ENCODE data around the gene RBM19.

RBM19 gene

DNA sequence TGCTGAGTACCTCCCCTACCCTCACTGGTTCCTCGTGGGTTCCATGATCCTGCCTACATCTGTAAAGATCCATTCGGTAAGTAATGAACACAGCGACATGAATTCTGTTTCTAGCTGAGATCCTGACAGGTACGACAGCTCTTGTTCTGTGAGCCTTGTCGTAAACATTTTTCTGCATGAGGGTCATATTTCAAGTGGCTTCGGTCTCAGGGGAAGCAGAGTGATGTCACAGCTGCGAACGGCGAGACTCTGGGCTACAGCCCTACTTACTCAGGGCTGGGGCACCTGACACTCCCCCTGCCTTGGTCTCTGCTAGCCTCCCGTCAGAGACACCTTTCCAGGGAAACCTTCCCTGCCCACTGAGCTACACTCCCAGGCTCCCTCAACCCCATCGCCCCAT lies 85.8 kb downstream of the RBM19 start:
- Histone ChIP-seq H3K36me3 (ENCODE audit: control insufficient read depth in 2 of 2, insufficient read depth in 2 of 2, low read length in 2 of 2) (peaks cover 0 to 11% of the 10 kb centered on the region in 2 donors), H3K9me3 (ENCODE audit: control insufficient read depth in 2 of 2, low read length in 2 of 2) (no peaks in the 10 kb centered on the region), H3K4me1 (ENCODE audit: control insufficient read depth, insufficient read depth, low read length) (no peaks in the 10 kb centered on the region), H3K27me3 (ENCODE audit: control insufficient read depth in 1 of 2, insufficient read depth in 2 of 2, low read length in 2 of 2) (no peaks in the 10 kb centered on the region), H3K27ac (ENCODE audit: low read length) (no peak overlapping the region), H3K4me3 (ENCODE audit: low read length in 2 of 2) (no peak overlapping the region), H3K9ac (ENCODE audit: low read length in 2 of 2) (no peak overlapping the region)

- H3K27ac ChIP-seq (ENCODE audit: low read length) = no peak overlapping the region
- peaks cover 0 to 11% of the 10 kb centered on the region in 2 donors for H3K36me3 ChIP-seq (ENCODE audit: control insufficient read depth in 2 of 2, insufficient read depth in 2 of 2, low read length in 2 of 2)
- H3K4me1 ChIP-seq (ENCODE audit: control insufficient read depth, insufficient read depth, low read length) = no peaks in the 10 kb centered on the region
- H3K9ac ChIP-seq (ENCODE audit: low read length in 2 of 2) = no peak overlapping the region
- H3K9me3 ChIP-seq (ENCODE audit: control insufficient read depth in 2 of 2, low read length in 2 of 2) = no peaks in the 10 kb centered on the region
- no peaks in the 10 kb centered on the region for H3K27me3 ChIP-seq (ENCODE audit: control insufficient read depth in 1 of 2, insufficient read depth in 2 of 2, low read length in 2 of 2)
- H3K4me3 ChIP-seq (ENCODE audit: low read length in 2 of 2) = no peak overlapping the region
Observed at GRCh38 chr12:113879658-113880057, 86.5 kb downstream of the RBM19 start.

- Histone ChIP-seq H3K27me3 (ENCODE audit: control insufficient read depth in 1 of 2, insufficient read depth in 2 of 2, low read length in 2 of 2) (no peaks in the 10 kb centered on the region), H3K36me3 (ENCODE audit: control insufficient read depth in 2 of 2, insufficient read depth in 2 of 2, low read length in 2 of 2) (peaks cover 3 to 8% of the 10 kb centered on the region in 2 donors), H3K27ac (ENCODE audit: low read length) (no peak overlapping the region), H3K4me1 (ENCODE audit: control insufficient read depth, insufficient read depth, low read length) (no peaks in the 10 kb centered on the region), H3K9ac (ENCODE audit: low read length in 2 of 2) (no peak overlapping the region), H3K4me3 (ENCODE audit: low read length in 2 of 2) (no peak overlapping the region), H3K9me3 (ENCODE audit: control insufficient read depth in 2 of 2, low read length in 2 of 2) (no peaks in the 10 kb centered on the region)
Observed at GRCh38 chr12:113877607-113878006, 88.5 kb downstream of the RBM19 start.

GRCh38 chr12:113876160-113876559 lies 90.0 kb downstream of the RBM19 start:
- Histone ChIP-seq H3K4me3 (ENCODE audit: low read length in 2 of 2) (no peak overlapping the region), H3K4me1 (ENCODE audit: control insufficient read depth, insufficient read depth, low read length) (no peaks in the 10 kb centered on the region), H3K27ac (ENCODE audit: low read length) (no peak overlapping the region), H3K36me3 (ENCODE audit: control insufficient read depth in 2 of 2, insufficient read depth in 2 of 2, low read length in 2 of 2) (peaks cover 3 to 8% of the 10 kb centered on the region in 2 donors), H3K9me3 (ENCODE audit: control insufficient read depth in 2 of 2, low read length in 2 of 2) (no peaks in the 10 kb centered on the region), H3K9ac (ENCODE audit: low read length in 2 of 2) (no peak overlapping the region), H3K27me3 (ENCODE audit: control insufficient read depth in 1 of 2, insufficient read depth in 2 of 2, low read length in 2 of 2) (no peaks in the 10 kb centered on the region)

DNA sequence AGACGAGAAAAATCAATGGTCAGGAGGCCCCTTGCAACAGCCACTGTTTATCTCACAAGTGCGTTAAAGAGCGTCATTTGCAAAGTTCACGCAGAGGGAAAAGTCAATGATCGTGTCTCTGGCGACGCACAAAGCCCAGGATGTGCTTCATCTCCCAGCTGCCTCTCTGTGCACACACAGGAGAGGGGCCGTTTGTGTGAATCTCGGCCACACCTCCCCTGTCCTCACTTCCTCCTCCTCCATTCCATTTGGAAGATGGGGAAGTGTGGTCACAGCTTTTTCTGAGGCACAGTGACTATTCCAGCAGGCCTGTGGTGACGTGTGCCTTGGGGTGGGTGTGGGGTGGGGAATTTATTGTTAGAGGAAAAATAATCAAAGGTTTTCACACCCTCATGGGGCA lies 90.4 kb downstream of the RBM19 start:
- Histone ChIP-seq H3K36me3 (ENCODE audit: control insufficient read depth in 2 of 2, insufficient read depth in 2 of 2, low read length in 2 of 2) (peaks cover 3 to 6% of the 10 kb centered on the region in 2 donors), H3K4me3 (ENCODE audit: low read length in 2 of 2) (no peak overlapping the region), H3K9ac (ENCODE audit: low read length in 2 of 2) (no peak overlapping the region), H3K9me3 (ENCODE audit: control insufficient read depth in 2 of 2, low read length in 2 of 2) (no peaks in the 10 kb centered on the region), H3K4me1 (ENCODE audit: control insufficient read depth, insufficient read depth, low read length) (no peaks in the 10 kb centered on the region), H3K27me3 (ENCODE audit: control insufficient read depth in 1 of 2, insufficient read depth in 2 of 2, low read length in 2 of 2) (no peaks in the 10 kb centered on the region), H3K27ac (ENCODE audit: low read length) (no peak overlapping the region)

- Histone ChIP-seq H3K36me3 (ENCODE audit: control insufficient read depth in 2 of 2, insufficient read depth in 2 of 2, low read length in 2 of 2) (peaks cover 3 to 6% of the 10 kb centered on the region in 2 donors), H3K4me1 (ENCODE audit: control insufficient read depth, insufficient read depth, low read length) (no peaks in the 10 kb centered on the region), H3K27me3 (ENCODE audit: control insufficient read depth in 1 of 2, insufficient read depth in 2 of 2, low read length in 2 of 2) (no peaks in the 10 kb centered on the region), H3K9ac (ENCODE audit: low read length in 2 of 2) (no peak overlapping the region), H3K27ac (ENCODE audit: low read length) (no peak overlapping the region), H3K9me3 (ENCODE audit: control insufficient read depth in 2 of 2, low read length in 2 of 2) (no peaks in the 10 kb centered on the region), H3K4me3 (ENCODE audit: low read length in 2 of 2) (no peak overlapping the region)
Observed at GRCh38 chr12:113874999-113875561, 91.0 kb downstream of the RBM19 start.

DNA sequence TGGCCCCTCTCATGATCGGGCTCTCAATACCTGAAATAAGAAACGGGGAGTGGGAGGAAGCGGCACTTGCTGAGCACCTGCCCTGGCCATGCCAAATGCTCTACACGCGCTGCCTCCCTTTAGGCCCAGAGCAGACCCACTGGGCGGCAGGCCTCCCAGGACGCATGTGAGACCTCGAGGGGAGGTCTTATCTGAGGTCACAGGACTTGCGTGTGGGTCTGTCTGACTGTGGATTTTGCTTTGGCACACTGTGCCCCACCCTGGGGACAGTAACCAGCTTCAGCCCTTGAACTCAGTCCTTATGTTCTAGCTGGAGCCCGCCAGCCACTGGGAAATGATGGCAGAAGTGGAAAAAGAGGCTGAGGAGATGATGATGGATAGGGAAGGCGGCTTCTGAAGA lies 91.8 kb downstream of the RBM19 start:
- H3K9me3 ChIP-seq (ENCODE audit: control insufficient read depth in 2 of 2, low read length in 2 of 2) = no peaks in the 10 kb centered on the region
- H3K9ac ChIP-seq (ENCODE audit: low read length in 2 of 2) = no peak overlapping the region
- H3K4me1 ChIP-seq (ENCODE audit: control insufficient read depth, insufficient read depth, low read length) = no peaks in the 10 kb centered on the region
- H3K27ac ChIP-seq (ENCODE audit: low read length) = no peak overlapping the region
- H3K27me3 ChIP-seq (ENCODE audit: control insufficient read depth in 1 of 2, insufficient read depth in 2 of 2, low read length in 2 of 2) = no peaks in the 10 kb centered on the region
- H3K4me3 ChIP-seq (ENCODE audit: low read length in 2 of 2) = no peak overlapping the region
- peaks cover 3 to 9% of the 10 kb centered on the region in 2 donors for H3K36me3 ChIP-seq (ENCODE audit: control insufficient read depth in 2 of 2, insufficient read depth in 2 of 2, low read length in 2 of 2)

- Histone ChIP-seq H3K4me1 (ENCODE audit: control insufficient read depth, insufficient read depth, low read length) (no peaks in the 10 kb centered on the region), H3K27me3 (ENCODE audit: control insufficient read depth in 1 of 2, insufficient read depth in 2 of 2, low read length in 2 of 2) (no peaks in the 10 kb centered on the region), H3K36me3 (ENCODE audit: control insufficient read depth in 2 of 2, insufficient read depth in 2 of 2, low read length in 2 of 2) (peaks cover 3 to 9% of the 10 kb centered on the region in 2 donors), H3K27ac (ENCODE audit: low read length) (no peak overlapping the region), H3K4me3 (ENCODE audit: low read length in 2 of 2) (no peak overlapping the region), H3K9me3 (ENCODE audit: control insufficient read depth in 2 of 2, low read length in 2 of 2) (no peaks in the 10 kb centered on the region), H3K9ac (ENCODE audit: low read length in 2 of 2) (no peak overlapping the region)
Observed at GRCh38 chr12:113873740-113874139, 92.4 kb downstream of the RBM19 start.

DNA sequence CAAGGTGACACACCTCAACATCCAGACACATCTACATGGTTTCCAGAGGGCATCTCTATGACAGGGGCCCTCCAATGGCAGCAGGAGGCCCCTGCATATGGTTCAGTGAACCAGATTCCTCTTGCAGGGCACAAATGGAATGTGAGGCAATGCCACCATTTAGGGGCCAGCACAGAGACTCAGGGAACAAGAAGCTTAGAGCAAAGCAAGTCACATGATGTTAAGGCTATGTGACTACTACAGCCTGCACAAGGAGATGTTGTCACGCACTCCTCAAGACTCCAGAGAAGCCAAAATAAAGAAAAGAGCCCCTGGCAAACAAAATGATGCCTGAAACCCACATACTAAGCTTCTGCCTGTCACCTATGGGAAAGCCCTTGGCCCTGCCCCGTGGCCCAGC lies 95.2 kb downstream of the RBM19 start:
- no peak overlapping the region for H3K4me3 ChIP-seq (ENCODE audit: low read length in 2 of 2)
- peaks cover 3 to 10% of the 10 kb centered on the region in 2 donors for H3K36me3 ChIP-seq (ENCODE audit: control insufficient read depth in 2 of 2, insufficient read depth in 2 of 2, low read length in 2 of 2)
- H3K9ac ChIP-seq (ENCODE audit: low read length in 2 of 2) = no peak overlapping the region
- H3K4me1 ChIP-seq (ENCODE audit: control insufficient read depth, insufficient read depth, low read length) = no peaks in the 10 kb centered on the region
- H3K27me3 ChIP-seq (ENCODE audit: control insufficient read depth in 1 of 2, insufficient read depth in 2 of 2, low read length in 2 of 2) = no peaks in the 10 kb centered on the region
- H3K9me3 ChIP-seq (ENCODE audit: control insufficient read depth in 2 of 2, low read length in 2 of 2) = no peaks in the 10 kb centered on the region
- no peak overlapping the region for H3K27ac ChIP-seq (ENCODE audit: low read length)

- H3K36me3 ChIP-seq (ENCODE audit: control insufficient read depth in 2 of 2, insufficient read depth in 2 of 2, low read length in 2 of 2) = peaks cover 3 to 10% of the 10 kb centered on the region in 2 donors
- H3K9me3 ChIP-seq (ENCODE audit: control insufficient read depth in 2 of 2, low read length in 2 of 2) = no peaks in the 10 kb centered on the region
- no peak overlapping the region for H3K27ac ChIP-seq (ENCODE audit: low read length)
- H3K9ac ChIP-seq (ENCODE audit: low read length in 2 of 2) = no peak overlapping the region
- H3K4me1 ChIP-seq (ENCODE audit: control insufficient read depth, insufficient read depth, low read length) = no peaks in the 10 kb centered on the region
- no peaks in the 10 kb centered on the region for H3K27me3 ChIP-seq (ENCODE audit: control insufficient read depth in 1 of 2, insufficient read depth in 2 of 2, low read length in 2 of 2)
- H3K4me3 ChIP-seq (ENCODE audit: low read length in 2 of 2) = no peak overlapping the region
Observed at GRCh38 chr12:113870035-113870434, 96.1 kb downstream of the RBM19 start.

- no peak overlapping the region for H3K9ac ChIP-seq (ENCODE audit: low read length in 2 of 2)
- no peaks in the 10 kb centered on the region for H3K9me3 ChIP-seq (ENCODE audit: control insufficient read depth in 2 of 2, low read length in 2 of 2)
- peaks cover 0 to 5% of the 10 kb centered on the region in 2 donors for H3K36me3 ChIP-seq (ENCODE audit: control insufficient read depth in 2 of 2, insufficient read depth in 2 of 2, low read length in 2 of 2)
- no peaks in the 10 kb centered on the region for H3K27me3 ChIP-seq (ENCODE audit: control insufficient read depth in 1 of 2, insufficient read depth in 2 of 2, low read length in 2 of 2)
- H3K4me1 ChIP-seq (ENCODE audit: control insufficient read depth, insufficient read depth, low read length) = no peaks in the 10 kb centered on the region
- H3K4me3 ChIP-seq (ENCODE audit: low read length in 2 of 2) = no peak overlapping the region
- no peak overlapping the region for H3K27ac ChIP-seq (ENCODE audit: low read length)
Observed at GRCh38 chr12:113868365-113868764, 97.8 kb downstream of the RBM19 start.
